ENCODE results near the gene SOX13.

GRCh38 chr1:204094313-204094729 lies 21.4 kb downstream of the SOX13 start:
- TF ChIP-seq ELK1 (IDR thresholded peaks at IDR 0.05; ENCODE audit: borderline replicate concordance, low read depth, low read length) = no peak
- TF ChIP-seq POLR2A (IDR thresholded peaks at IDR 0.05; ENCODE audit: low read depth, low read length) = no peak
- no peak for TF ChIP-seq MXI1 (IDR thresholded peaks at IDR 0.05; ENCODE audit: borderline replicate concordance, low read depth, low read length)
- TF ChIP-seq SMC3 (IDR thresholded peaks at IDR 0.05; ENCODE audit: low read depth, low read length) = no peak
- TF ChIP-seq MAFK (IDR thresholded peaks at IDR 0.05; ENCODE audit: low read depth, low read length) = no peak
- TF ChIP-seq CTCF (conservative IDR thresholded peaks at IDR 0.05; ENCODE audit: low read depth, low read length) = no peak
